Measurements from ENCODE around the gene TRIM45. TPM values are rescaled to one million over a fixed set of nuclear protein-coding genes. Genes with fewer than 3 reads are reported as not detected.

The TRIM45 gene
- total and polyA plus RNA-seq, 2 of the 13 experiments (the other 11 are each of a cell fraction or from before 2014, with no cell fraction given), result 1.9 to 2.3 TPM

DNA sequence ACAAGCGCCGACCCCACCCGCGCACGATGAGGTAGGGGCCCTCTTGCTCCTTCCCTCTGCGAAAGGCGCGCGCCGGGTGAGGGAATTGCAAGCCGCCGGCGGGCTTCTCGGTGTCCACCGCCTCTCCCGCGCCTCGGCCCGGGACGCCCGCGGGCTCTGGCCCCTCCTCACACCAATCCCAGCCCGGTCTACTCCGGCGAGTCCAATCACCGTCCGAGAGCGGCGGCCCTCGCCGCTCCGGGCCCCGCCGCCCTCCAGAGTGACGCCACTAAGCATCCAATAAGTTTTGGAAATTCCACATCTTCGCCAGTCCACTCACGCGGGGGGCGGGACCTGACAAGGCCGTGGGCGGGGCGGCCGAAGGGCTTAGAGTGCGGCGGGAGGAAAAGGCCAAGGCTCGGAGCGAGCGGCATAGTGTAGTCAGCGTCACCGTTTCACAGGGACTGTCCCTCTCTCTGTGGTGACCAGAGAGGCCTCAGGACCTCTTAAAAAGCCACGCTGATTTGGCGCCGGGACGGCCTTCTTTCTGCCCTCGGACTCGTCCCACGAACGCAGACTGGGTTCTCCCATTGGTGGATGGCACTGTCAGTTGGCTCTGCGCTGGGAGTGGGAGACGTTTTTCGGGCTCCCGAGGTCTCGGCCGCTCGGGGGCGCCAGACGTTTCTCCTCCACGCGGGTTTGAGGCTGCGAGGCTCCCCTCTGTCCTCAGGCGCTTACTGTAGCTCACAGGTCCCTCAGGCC, at the start of gene TRIM45 (continued):
- TF ChIP-seq, protein P1, sequence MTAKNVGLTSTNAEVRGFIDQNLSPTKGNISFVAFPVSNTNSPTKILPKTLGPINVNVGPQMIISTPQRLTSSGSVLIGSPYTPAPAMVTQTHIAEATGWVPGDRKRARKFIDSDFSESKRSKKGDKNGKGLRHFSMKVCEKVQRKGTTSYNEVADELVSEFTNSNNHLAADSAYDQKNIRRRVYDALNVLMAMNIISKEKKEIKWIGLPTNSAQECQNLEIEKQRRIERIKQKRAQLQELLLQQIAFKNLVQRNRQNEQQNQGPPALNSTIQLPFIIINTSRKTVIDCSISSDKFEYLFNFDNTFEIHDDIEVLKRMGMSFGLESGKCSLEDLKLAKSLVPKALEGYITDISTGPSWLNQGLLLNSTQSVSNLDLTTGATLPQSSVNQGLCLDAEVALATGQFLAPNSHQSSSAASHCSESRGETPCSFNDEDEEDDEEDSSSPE (CRISPR knock-in tag; IDR thresholded peaks at IDR 0.05), result peak; percentile 48; the same call in 1 of the 2 replicates
- TF ChIP-seq ZSCAN21 (CRISPR knock-in tag; IDR thresholded peaks at IDR 0.05; ENCODE audit: borderline replicate concordance) (no peak), RAD21 (CRISPR knock-in tag; IDR thresholded peaks at IDR 0.05) (peak; percentile 40; the same call in 1 of the 2 replicates), RNF2 (conservative IDR thresholded peaks at IDR 0.05; ENCODE audit: low read depth) (0 out of 2 replicates have a peak, but pooled peaks have one; percentile 58), POLR2A (IDR thresholded peaks at IDR 0.05; ENCODE audit: insufficient read depth in 1 of 2, low read depth in 2 of 2, low read length in 2 of 2) (peak; percentile 38 to 61; a peak in 3 of 4 replicates), PITX1 (CRISPR knock-in tag; IDR thresholded peaks at IDR 0.05) (peak; percentile 61; the same call in 1 of the 2 replicates), PHF8 (CRISPR knock-in tag; IDR thresholded peaks at IDR 0.05) (peak; percentile 68), MTA1 (CRISPR knock-in tag; IDR thresholded peaks at IDR 0.05; ENCODE audit: borderline replicate concordance) (peak; percentile 23; the same call in 1 of the 2 replicates), ZNF749 (CRISPR knock-in tag; IDR thresholded peaks at IDR 0.05; ENCODE audit: borderline replicate concordance) (no peak), SP2 (CRISPR knock-in tag; IDR thresholded peaks at IDR 0.05) (peak; percentile 90), PTBP1 (IDR thresholded peaks at IDR 0.05; ENCODE audit: low read depth, low read length, poor library complexity, severe bottlenecking) (peak; percentile 22), ZNF724P (CRISPR knock-in tag; IDR thresholded peaks at IDR 0.05; ENCODE audit: borderline replicate concordance) (no peak), ATF7 (IDR thresholded peaks at IDR 0.05) (no peak), ATF7 (CRISPR knock-in tag; IDR thresholded peaks at IDR 0.05) (no peak), ATAD3A (CRISPR knock-in tag; IDR thresholded peaks at IDR 0.05) (no peak)
- TF ChIP-seq, protein P2, sequence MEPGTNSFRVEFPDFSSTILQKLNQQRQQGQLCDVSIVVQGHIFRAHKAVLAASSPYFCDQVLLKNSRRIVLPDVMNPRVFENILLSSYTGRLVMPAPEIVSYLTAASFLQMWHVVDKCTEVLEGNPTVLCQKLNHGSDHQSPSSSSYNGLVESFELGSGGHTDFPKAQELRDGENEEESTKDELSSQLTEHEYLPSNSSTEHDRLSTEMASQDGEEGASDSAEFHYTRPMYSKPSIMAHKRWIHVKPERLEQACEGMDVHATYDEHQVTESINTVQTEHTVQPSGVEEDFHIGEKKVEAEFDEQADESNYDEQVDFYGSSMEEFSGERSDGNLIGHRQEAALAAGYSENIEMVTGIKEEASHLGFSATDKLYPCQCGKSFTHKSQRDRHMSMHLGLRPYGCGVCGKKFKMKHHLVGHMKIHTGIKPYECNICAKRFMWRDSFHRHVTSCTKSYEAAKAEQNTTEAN (CRISPR knock-in tag; conservative IDR thresholded peaks at IDR 0.05), result 0 out of 2 replicates have a peak, but pooled peaks have one; percentile 14
- TF ChIP-seq, protein P3, sequence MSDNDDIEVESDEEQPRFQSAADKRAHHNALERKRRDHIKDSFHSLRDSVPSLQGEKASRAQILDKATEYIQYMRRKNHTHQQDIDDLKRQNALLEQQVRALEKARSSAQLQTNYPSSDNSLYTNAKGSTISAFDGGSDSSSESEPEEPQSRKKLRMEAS (IDR thresholded peaks at IDR 0.05), result peak; percentile 90
- TF ChIP-seq, protein P4, sequence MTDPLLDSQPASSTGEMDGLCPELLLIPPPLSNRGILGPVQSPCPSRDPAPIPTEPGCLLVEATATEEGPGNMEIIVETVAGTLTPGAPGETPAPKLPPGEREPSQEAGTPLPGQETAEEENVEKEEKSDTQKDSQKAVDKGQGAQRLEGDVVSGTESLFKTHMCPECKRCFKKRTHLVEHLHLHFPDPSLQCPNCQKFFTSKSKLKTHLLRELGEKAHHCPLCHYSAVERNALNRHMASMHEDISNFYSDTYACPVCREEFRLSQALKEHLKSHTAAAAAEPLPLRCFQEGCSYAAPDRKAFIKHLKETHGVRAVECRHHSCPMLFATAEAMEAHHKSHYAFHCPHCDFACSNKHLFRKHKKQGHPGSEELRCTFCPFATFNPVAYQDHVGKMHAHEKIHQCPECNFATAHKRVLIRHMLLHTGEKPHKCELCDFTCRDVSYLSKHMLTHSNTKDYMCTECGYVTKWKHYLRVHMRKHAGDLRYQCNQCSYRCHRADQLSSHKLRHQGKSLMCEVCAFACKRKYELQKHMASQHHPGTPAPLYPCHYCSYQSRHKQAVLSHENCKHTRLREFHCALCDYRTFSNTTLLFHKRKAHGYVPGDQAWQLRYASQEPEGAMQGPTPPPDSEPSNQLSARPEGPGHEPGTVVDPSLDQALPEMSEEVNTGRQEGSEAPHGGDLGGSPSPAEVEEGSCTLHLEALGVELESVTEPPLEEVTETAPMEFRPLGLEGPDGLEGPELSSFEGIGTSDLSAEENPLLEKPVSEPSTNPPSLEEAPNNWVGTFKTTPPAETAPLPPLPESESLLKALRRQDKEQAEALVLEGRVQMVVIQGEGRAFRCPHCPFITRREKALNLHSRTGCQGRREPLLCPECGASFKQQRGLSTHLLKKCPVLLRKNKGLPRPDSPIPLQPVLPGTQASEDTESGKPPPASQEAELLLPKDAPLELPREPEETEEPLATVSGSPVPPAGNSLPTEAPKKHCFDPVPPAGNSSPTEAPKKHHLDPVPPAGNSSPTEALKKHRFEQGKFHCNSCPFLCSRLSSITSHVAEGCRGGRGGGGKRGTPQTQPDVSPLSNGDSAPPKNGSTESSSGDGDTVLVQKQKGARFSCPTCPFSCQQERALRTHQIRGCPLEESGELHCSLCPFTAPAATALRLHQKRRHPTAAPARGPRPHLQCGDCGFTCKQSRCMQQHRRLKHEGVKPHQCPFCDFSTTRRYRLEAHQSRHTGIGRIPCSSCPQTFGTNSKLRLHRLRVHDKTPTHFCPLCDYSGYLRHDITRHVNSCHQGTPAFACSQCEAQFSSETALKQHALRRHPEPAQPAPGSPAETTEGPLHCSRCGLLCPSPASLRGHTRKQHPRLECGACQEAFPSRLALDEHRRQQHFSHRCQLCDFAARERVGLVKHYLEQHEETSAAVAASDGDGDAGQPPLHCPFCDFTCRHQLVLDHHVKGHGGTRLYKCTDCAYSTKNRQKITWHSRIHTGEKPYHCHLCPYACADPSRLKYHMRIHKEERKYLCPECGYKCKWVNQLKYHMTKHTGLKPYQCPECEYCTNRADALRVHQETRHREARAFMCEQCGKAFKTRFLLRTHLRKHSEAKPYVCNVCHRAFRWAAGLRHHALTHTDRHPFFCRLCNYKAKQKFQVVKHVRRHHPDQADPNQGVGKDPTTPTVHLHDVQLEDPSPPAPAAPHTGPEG (CRISPR knock-in tag; IDR thresholded peaks at IDR 0.05), result 0 out of 2 replicates have a peak, but pooled peaks have one; percentile 19
- TF ChIP-seq, protein P5, sequence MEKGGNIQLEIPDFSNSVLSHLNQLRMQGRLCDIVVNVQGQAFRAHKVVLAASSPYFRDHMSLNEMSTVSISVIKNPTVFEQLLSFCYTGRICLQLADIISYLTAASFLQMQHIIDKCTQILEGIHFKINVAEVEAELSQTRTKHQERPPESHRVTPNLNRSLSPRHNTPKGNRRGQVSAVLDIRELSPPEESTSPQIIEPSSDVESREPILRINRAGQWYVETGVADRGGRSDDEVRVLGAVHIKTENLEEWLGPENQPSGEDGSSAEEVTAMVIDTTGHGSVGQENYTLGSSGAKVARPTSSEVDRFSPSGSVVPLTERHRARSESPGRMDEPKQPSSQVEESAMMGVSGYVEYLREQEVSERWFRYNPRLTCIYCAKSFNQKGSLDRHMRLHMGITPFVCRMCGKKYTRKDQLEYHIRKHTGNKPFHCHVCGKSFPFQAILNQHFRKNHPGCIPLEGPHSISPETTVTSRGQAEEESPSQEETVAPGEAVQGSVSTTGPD (CRISPR knock-in tag; IDR thresholded peaks at IDR 0.05), result no peak

Measured in HepG2 (cell line).